ENCODE results near the gene ZNF415. TPM values are rescaled to one million over a fixed set of nuclear protein-coding genes. Genes with fewer than 3 reads are reported as not detected.

ZNF415 gene
- total RNA-seq, 1 donor from 2014 or later = 1.3 TPM

GRCh38 chr19:53092723-53093122, 40.0 kb downstream of the ZNF415 start:
- TF ChIP-seq, protein P1, sequence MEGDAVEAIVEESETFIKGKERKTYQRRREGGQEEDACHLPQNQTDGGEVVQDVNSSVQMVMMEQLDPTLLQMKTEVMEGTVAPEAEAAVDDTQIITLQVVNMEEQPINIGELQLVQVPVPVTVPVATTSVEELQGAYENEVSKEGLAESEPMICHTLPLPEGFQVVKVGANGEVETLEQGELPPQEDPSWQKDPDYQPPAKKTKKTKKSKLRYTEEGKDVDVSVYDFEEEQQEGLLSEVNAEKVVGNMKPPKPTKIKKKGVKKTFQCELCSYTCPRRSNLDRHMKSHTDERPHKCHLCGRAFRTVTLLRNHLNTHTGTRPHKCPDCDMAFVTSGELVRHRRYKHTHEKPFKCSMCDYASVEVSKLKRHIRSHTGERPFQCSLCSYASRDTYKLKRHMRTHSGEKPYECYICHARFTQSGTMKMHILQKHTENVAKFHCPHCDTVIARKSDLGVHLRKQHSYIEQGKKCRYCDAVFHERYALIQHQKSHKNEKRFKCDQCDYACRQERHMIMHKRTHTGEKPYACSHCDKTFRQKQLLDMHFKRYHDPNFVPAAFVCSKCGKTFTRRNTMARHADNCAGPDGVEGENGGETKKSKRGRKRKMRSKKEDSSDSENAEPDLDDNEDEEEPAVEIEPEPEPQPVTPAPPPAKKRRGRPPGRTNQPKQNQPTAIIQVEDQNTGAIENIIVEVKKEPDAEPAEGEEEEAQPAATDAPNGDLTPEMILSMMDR (IDR thresholded peaks at IDR 0.05) = no peak
- DNase-seq (ENCODE audit: low spot score in 2 of 2) = no peak
- Histone ChIP-seq H3K9me3 (no peaks in the 10 kb centered on the region), H3K36me3 (peaks cover 18 to 55% of the 10 kb centered on the region in 2 donors), H3K4me1 (no peaks in the 10 kb centered on the region), H3K4me3 (no peak overlapping the region), H3K27me3 (no peaks in the 10 kb centered on the region), H3K27ac (no peak overlapping the region)
- intact Hi-C loops (cut with DNase I) = no loop called here

GRCh38 chr19:53091413-53092254, 41.1 kb downstream of the ZNF415 start:
- TF ChIP-seq, protein P1 (IDR thresholded peaks at IDR 0.05) = no peak
- Histone ChIP-seq H3K36me3 (peaks cover 24 to 60% of the 10 kb centered on the region in 2 donors), H3K9me3 (no peaks in the 10 kb centered on the region), H3K4me3 (no peak overlapping the region), H3K27ac (no peak overlapping the region), H3K4me1 (no peaks in the 10 kb centered on the region), H3K27me3 (no peaks in the 10 kb centered on the region)
- intact Hi-C loops (cut with DNase I) = no loop called here
- no peak for DNase-seq (ENCODE audit: low spot score in 2 of 2)

- H3K36me3 ChIP-seq = peaks cover 59 to 90% of the 10 kb centered on the region in 2 donors
- H3K27ac ChIP-seq = peak overlapping the region in 1 of 2 donors; percentile 18
- H3K4me1 ChIP-seq = no peaks in the 10 kb centered on the region
- TF ChIP-seq, protein P1 (IDR thresholded peaks at IDR 0.05) = no peak
- intact Hi-C loops (cut with DNase I) = no loop called here
- no peak overlapping the region for H3K4me3 ChIP-seq
- DNase-seq (ENCODE audit: low spot score in 2 of 2) = no peak
- H3K27me3 ChIP-seq = no peaks in the 10 kb centered on the region
- no peaks in the 10 kb centered on the region for H3K9me3 ChIP-seq
Observed at GRCh38 chr19:53088091-53088490, 44.6 kb downstream of the ZNF415 start.

DNA sequence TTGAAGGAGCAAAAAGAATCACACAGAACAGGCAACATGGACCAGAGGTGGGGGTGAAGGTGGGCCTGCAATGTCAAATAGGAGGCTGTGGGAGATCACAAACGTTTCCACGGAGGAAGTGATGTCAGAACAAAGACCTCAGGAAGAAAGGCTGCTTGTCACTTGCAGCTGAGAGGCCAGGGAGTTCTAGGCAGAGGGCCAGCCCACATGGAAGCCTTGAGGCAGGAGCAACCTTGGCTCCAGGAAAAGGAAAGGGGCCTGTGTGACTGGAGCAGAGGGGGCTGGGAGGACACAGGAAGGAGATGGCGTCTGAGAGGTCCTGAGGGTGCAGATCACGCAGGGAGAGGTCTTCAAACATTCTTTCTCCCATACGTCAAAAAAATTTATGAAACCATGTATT, 45.8 kb downstream of the ZNF415 start:
- H3K4me3 ChIP-seq = no peak overlapping the region
- no peaks in the 10 kb centered on the region for H3K4me1 ChIP-seq
- no peak for DNase-seq (ENCODE audit: low spot score in 2 of 2)
- intact Hi-C loops (cut with DNase I) = no loop called here
- peaks cover 63 to 95% of the 10 kb centered on the region in 2 donors for H3K36me3 ChIP-seq
- H3K27me3 ChIP-seq = no peaks in the 10 kb centered on the region
- no peaks in the 10 kb centered on the region for H3K9me3 ChIP-seq
- no peak overlapping the region for H3K27ac ChIP-seq
- TF ChIP-seq, protein P1 (IDR thresholded peaks at IDR 0.05) = no peak

DNA sequence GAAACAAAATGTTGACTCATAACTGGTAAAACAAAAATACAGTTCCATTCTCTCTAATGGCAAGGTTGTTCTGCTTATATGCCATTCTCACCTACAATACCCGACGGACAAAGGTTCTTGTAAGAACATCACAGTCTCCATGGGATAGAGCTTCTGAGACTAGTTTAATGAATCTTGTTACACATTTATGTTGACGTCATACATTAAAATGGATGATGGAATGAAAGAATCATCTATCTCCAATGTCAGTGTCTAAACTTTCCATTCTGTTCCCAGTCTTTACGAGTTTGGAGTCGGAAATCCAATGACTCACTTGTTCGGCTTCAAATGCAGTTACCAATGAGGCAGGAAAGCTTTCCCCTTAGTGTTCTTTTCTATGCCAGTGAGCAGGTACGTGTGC, 47.2 kb downstream of the ZNF415 start:
- no peaks in the 10 kb centered on the region for H3K27me3 ChIP-seq
- TF ChIP-seq, protein P1 (IDR thresholded peaks at IDR 0.05) = no peak
- no peak overlapping the region for H3K4me3 ChIP-seq
- intact Hi-C loops (cut with DNase I) = no loop called here
- peaks cover 2 to 13% of the 10 kb centered on the region in 2 donors for H3K9me3 ChIP-seq
- H3K4me1 ChIP-seq = no peaks in the 10 kb centered on the region
- peaks cover 53 to 93% of the 10 kb centered on the region in 2 donors for H3K36me3 ChIP-seq
- no peak overlapping the region for H3K27ac ChIP-seq
- no peak for DNase-seq (ENCODE audit: low spot score in 2 of 2)
